ENCODE measurements around the gene WWOX. TPM values are rescaled to one million over a fixed set of nuclear protein-coding genes. Genes with fewer than 3 reads are reported as not detected.

Gene WWOX
- total RNA-seq, 1 donor = 8.2 TPM

GRCh38 chr16:79110242-79110641, 1010.8 kb downstream of the WWOX start:
- no peak for DNase-seq (ENCODE audit: low read depth)
- TF ChIP-seq CTCF (IDR thresholded peaks at IDR 0.05; ENCODE audit: insufficient read depth, low read depth, low read length) = no peak
- H3K4me3 ChIP-seq (ENCODE audit: low read depth, low read length) = no peak overlapping the region

- no peak for TF ChIP-seq CTCF (IDR thresholded peaks at IDR 0.05; ENCODE audit: insufficient read depth, low read depth, low read length)
- DNase-seq (ENCODE audit: low read depth) = no peak
- no peak overlapping the region for H3K4me3 ChIP-seq (ENCODE audit: low read depth, low read length)
Observed at GRCh38 chr16:79110953-79111352, 1011.5 kb downstream of the WWOX start.

- H3K4me3 ChIP-seq (ENCODE audit: low read depth, low read length) = no peak overlapping the region
- no peak for TF ChIP-seq CTCF (IDR thresholded peaks at IDR 0.05; ENCODE audit: insufficient read depth, low read depth, low read length)
- no peak for DNase-seq (ENCODE audit: low read depth)
Observed at GRCh38 chr16:79112462-79112861, 1013.0 kb downstream of the WWOX start.

GRCh38 chr16:79113826-79114225, 1014.4 kb downstream of the WWOX start:
- TF ChIP-seq CTCF (IDR thresholded peaks at IDR 0.05; ENCODE audit: insufficient read depth, low read depth, low read length) = no peak
- H3K4me3 ChIP-seq (ENCODE audit: low read depth, low read length) = no peak overlapping the region
- DNase-seq (ENCODE audit: low read depth) = no peak

GRCh38 chr16:79114759-79115158, 1015.3 kb downstream of the WWOX start:
- no peak for TF ChIP-seq CTCF (IDR thresholded peaks at IDR 0.05; ENCODE audit: insufficient read depth, low read depth, low read length)
- DNase-seq (ENCODE audit: low read depth) = no peak
- H3K4me3 ChIP-seq (ENCODE audit: low read depth, low read length) = no peak overlapping the region

- no peak for TF ChIP-seq CTCF (IDR thresholded peaks at IDR 0.05; ENCODE audit: insufficient read depth, low read depth, low read length)
- no peak for DNase-seq (ENCODE audit: low read depth)
- no peak overlapping the region for H3K4me3 ChIP-seq (ENCODE audit: low read depth, low read length)
Observed at GRCh38 chr16:79121906-79122305, 1022.5 kb downstream of the WWOX start.

- TF ChIP-seq CTCF (IDR thresholded peaks at IDR 0.05; ENCODE audit: insufficient read depth, low read depth, low read length) = no peak
- no peak for DNase-seq (ENCODE audit: low read depth)
- H3K4me3 ChIP-seq (ENCODE audit: low read depth, low read length) = no peak overlapping the region
Observed at GRCh38 chr16:79122343-79122742, 1022.9 kb downstream of the WWOX start.
